ENCODE results near the gene COL4A1. TPM values are rescaled to one million over a fixed set of nuclear protein-coding genes. Genes with fewer than 3 reads are reported as not detected.

COL4A1 gene
- total and polyA plus RNA-seq, 8 donors, result 418 to 1,057 (median 547) TPM

GRCh38 chr13:110272227-110272626 lies 34.7 kb downstream of the COL4A1 start:
- H3K27ac ChIP-seq, result no peak overlapping the region

GRCh38 chr13:110271313-110271712 lies 35.6 kb downstream of the COL4A1 start:
- Histone ChIP-seq H3K36me3 (no peaks in the 10 kb centered on the region), H3K4me3 (no peak overlapping the region), H3K4me1 (peaks cover 11 to 20% of the 10 kb centered on the region in 2 donors), H3K27me3 (no peaks in the 10 kb centered on the region), H3K9me3 (no peaks in the 10 kb centered on the region), H3K27ac (no peak overlapping the region)
- intact Hi-C loops (cut with DNase I), result no loop called here
- DNase-seq (no peak), ATAC-seq (no peak)
- no peak for TF ChIP-seq CTCF (IDR thresholded peaks at IDR 0.05)

More at GRCh38 chr13:110272227-110272626, 34.7 kb downstream of the COL4A1 start:
- ATAC-seq, result no peak
- Histone ChIP-seq H3K36me3 (no peaks in the 10 kb centered on the region), H3K27me3 (no peaks in the 10 kb centered on the region), H3K4me3 (no peak overlapping the region), H3K4me1 (peaks cover 5 to 15% of the 10 kb centered on the region in 2 donors), H3K9me3 (no peaks in the 10 kb centered on the region)
- DNase-seq, result no peak
- intact Hi-C loops (cut with DNase I), result no loop called here
- no peak for TF ChIP-seq CTCF (IDR thresholded peaks at IDR 0.05)

GRCh38 chr13:110270507-110270906 lies 36.5 kb downstream of the COL4A1 start:
- no peaks in the 10 kb centered on the region for H3K36me3 ChIP-seq
- no peak for ATAC-seq
- TF ChIP-seq CTCF (IDR thresholded peaks at IDR 0.05), result no peak

GRCh38 chr13:110269509-110270185 lies 37.3 kb downstream of the COL4A1 start:
- H3K9me3 ChIP-seq, result no peaks in the 10 kb centered on the region
- H3K27ac ChIP-seq, result no peak overlapping the region
- no peak for DNase-seq
- no peak overlapping the region for H3K4me3 ChIP-seq
- ATAC-seq, result no peak
- no peaks in the 10 kb centered on the region for H3K36me3 ChIP-seq
- H3K27me3 ChIP-seq, result no peaks in the 10 kb centered on the region
- H3K4me1 ChIP-seq, result peaks cover 16 to 36% of the 10 kb centered on the region in 2 donors
- intact Hi-C loops (cut with DNase I), result no loop called here
- no peak for TF ChIP-seq CTCF (IDR thresholded peaks at IDR 0.05)

More at GRCh38 chr13:110270507-110270906, 36.5 kb downstream of the COL4A1 start:
- intact Hi-C loops (cut with DNase I), result no loop called here
- H3K27me3 ChIP-seq, result no peaks in the 10 kb centered on the region
- H3K9me3 ChIP-seq, result no peaks in the 10 kb centered on the region
- H3K27ac ChIP-seq, result no peak overlapping the region
- H3K4me3 ChIP-seq, result no peak overlapping the region
- peaks cover 16 to 28% of the 10 kb centered on the region in 2 donors for H3K4me1 ChIP-seq
- no peak for DNase-seq

GRCh38 chr13:110268576-110269185 lies 38.3 kb downstream of the COL4A1 start:
- H3K4me3 ChIP-seq, result no peak overlapping the region
- H3K4me1 ChIP-seq, result peaks cover 20 to 39% of the 10 kb centered on the region in 2 donors
- H3K27ac ChIP-seq, result no peak overlapping the region
- H3K36me3 ChIP-seq, result no peaks in the 10 kb centered on the region
- intact Hi-C loops (cut with DNase I), result no loop called here
- H3K9me3 ChIP-seq, result no peaks in the 10 kb centered on the region
- no peaks in the 10 kb centered on the region for H3K27me3 ChIP-seq
- TF ChIP-seq CTCF (IDR thresholded peaks at IDR 0.05), result no peak
- ATAC-seq (no peak), DNase-seq (no peak)
